ENCODE data around the gene NDUFS3.
A peak's percentile ranks its signal among the peaks of the same experiment; 100 is the strongest.
"Not testable (repeated sequence)": the region's sequence is repeated elsewhere in the genome, so short reads cannot be mapped to it uniquely, and the experiment has no call there.

NDUFS3 gene

GRCh38 chr11:47578524-47579494, at the start of gene NDUFS3, which contains the start of gene KBTBD4:
Gene NDUFS3 (plus strand): TSS chr11:47579074. CDS start chr11:47579092, 18 bp downstream.
Gene KBTBD4 (minus strand): TSS chr11:47578970. CDS start chr11:47578951, 19 bp downstream.
- no peak for TF ChIP-seq CTCF (IDR thresholded peaks at IDR 0.05; ENCODE audit: control extremely low read depth, extremely low read depth, low read depth, missing control alignments)
- ChIA-PET POLR2A (interaction anchor here (0.5 to 0.7 kb wide), 3 partner anchors 310 to 971 kb away, joined by 3 to 5 read pairs (median 3); no protein-coding TSS in a partner anchor), CTCF (interaction anchor here (1.0 to 3.6 kb wide), 6 partner anchors 13 to 401 kb away, joined by 3 to 24 read pairs (median 4); partner anchors contain the start of gene CELF1)
- peak; percentile 93 for DNase-seq (ENCODE audit: extremely low spot score)

GRCh38 chr11:47529951-47530350, 48.9 kb upstream of the NDUFS3 start:
- CTCF ChIA-PET = interaction anchor here (1.4 to 15.9 kb wide), 2 partner anchors 15 to 22 kb away, joined by 3 to 125 read pairs; partner anchors contain the start of gene CELF1
- no peak for DNase-seq (ENCODE audit: extremely low spot score)
- POLR2A ChIA-PET = no interaction called here
- TF ChIP-seq CTCF (IDR thresholded peaks at IDR 0.05; ENCODE audit: control extremely low read depth, extremely low read depth, low read depth, missing control alignments) = no peak

- DNase-seq (ENCODE audit: extremely low spot score); POLR2A ChIA-PET: not testable (repeated sequence)
Measured at GRCh38 chr11:47530721-47531120, 48.2 kb upstream of the NDUFS3 start.

DNA sequence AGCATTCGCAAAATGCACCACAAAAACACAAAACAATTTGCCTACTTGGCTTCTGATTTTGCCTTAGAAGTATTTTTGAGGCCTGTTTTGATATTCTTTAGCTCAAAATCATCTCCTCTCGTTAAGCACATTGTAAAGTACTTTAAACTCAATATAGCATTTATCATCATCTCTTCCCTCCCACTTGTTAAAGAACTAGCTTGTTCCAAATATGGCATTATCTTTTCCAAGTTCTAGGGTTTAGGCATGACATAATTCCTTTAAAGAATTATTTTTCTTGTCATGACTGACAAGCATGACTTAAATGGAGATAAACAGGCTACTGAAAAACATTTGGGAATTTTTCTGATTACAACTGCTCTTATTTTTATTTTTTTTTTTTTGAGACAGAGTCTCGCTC, 47.2 kb upstream of the NDUFS3 start:
- ChIA-PET CTCF (interaction anchor here (1.0 to 15.9 kb wide), 6 partner anchors 9 to 60 kb away, joined by 3 to 125 read pairs (median 5); partner anchors contain the start of gene CELF1), POLR2A (no interaction called here)
- DNase-seq (ENCODE audit: extremely low spot score) = no peak
- no peak for TF ChIP-seq CTCF (IDR thresholded peaks at IDR 0.05; ENCODE audit: control extremely low read depth, extremely low read depth, low read depth, missing control alignments)

More at GRCh38 chr11:47530721-47531120, 48.2 kb upstream of the NDUFS3 start:
- CTCF ChIA-PET = interaction anchor here (1.5 to 15.9 kb wide), 2 partner anchors 13 to 22 kb away, joined by 5 to 125 read pairs; partner anchors contain the start of gene CELF1

GRCh38 chr11:47532597-47533213, 46.2 kb upstream of the NDUFS3 start:
- CTCF ChIA-PET = interaction anchor here (0.5 to 15.9 kb wide), 8 partner anchors 8 to 891 kb away, joined by 3 to 125 read pairs (median 4); partner anchors contain the start of gene CELF1
- no peak for TF ChIP-seq CTCF (IDR thresholded peaks at IDR 0.05; ENCODE audit: control extremely low read depth, extremely low read depth, low read depth, missing control alignments)
- POLR2A ChIA-PET = interaction anchor here (0.6 kb wide), 2 partner anchors 10 to 80 kb away, joined by 5 to 8 read pairs; no protein-coding TSS in a partner anchor
- no peak for DNase-seq (ENCODE audit: extremely low spot score)

DNA sequence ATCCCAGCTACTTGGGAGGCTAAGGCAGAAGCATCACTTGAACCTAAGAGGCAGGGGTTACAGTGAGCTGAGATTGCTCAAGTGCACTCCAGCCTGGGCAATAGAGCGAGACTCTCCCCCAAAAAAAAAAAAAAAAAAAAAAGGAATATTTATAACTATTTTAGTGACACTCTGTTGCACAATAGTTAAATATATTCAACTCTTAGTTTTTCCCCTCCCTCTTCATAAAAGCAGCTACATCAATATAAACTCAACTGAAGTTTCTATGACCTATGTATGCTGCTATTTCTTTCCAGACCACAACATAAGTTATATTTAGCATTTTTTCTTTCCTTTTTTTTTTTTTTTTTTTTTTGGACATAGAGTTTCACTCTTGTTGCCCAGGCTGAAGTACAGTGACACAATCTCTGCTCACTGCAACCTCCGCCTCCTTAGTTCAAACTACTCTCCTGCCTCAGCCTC, 45.2 kb upstream of the NDUFS3 start:
- CTCF ChIA-PET = interaction anchor here (0.6 to 15.9 kb wide), 9 partner anchors 9 to 503 kb away, joined by 3 to 125 read pairs (median 4); partner anchors contain the start of gene CELF1
- DNase-seq (ENCODE audit: extremely low spot score) = no peak
- TF ChIP-seq CTCF (IDR thresholded peaks at IDR 0.05; ENCODE audit: control extremely low read depth, extremely low read depth, low read depth, missing control alignments) = no peak
- POLR2A ChIA-PET = interaction anchor here (0.6 kb wide), 1 partner anchor 79 kb away, joined by 8 read pairs; no protein-coding TSS in a partner anchor

All from GM10248 (cell line).